Uterus (tissue), 2 donors: ENCODE results near the gene AIF1L.

Experiments used
- CTCF ChIP-seq, 4 experiments: fragments of 200-600 bp in 2 of 4; fragments of 450-650 bp in 2 of 4; sonication (generic) in 2 of 4; IDR thresholded peaks; one replicate each; pipeline ENCODE4 v1.5.1; 2016 to 2019; ENCODE audit warnings: antibody characterized with exemption in 4 of 4, mild to moderate bottlenecking in 2 of 4, moderate library complexity in 1 of 4
- POLR2A ChIP-seq, 2 donors: fragments of 450-650 bp; IDR thresholded peaks; one replicate each; pipeline ENCODE4 v1.6.1; 2016; ENCODE audit warnings: antibody characterized with exemption in 2 of 2, mild to moderate bottlenecking in 1 of 2, moderate library complexity in 1 of 2

- no peak for TF ChIP-seq CTCF (IDR thresholded peaks at IDR 0.05)
- TF ChIP-seq POLR2A (IDR thresholded peaks at IDR 0.05) = no peak
Measured at GRCh38 chr9:131113655-131114054, 17.3 kb downstream of the AIF1L start.
